ENCODE data around the gene ID4.
A peak's percentile ranks its signal among the peaks of the same experiment; 100 is the strongest.

The ID4 gene

DNA sequence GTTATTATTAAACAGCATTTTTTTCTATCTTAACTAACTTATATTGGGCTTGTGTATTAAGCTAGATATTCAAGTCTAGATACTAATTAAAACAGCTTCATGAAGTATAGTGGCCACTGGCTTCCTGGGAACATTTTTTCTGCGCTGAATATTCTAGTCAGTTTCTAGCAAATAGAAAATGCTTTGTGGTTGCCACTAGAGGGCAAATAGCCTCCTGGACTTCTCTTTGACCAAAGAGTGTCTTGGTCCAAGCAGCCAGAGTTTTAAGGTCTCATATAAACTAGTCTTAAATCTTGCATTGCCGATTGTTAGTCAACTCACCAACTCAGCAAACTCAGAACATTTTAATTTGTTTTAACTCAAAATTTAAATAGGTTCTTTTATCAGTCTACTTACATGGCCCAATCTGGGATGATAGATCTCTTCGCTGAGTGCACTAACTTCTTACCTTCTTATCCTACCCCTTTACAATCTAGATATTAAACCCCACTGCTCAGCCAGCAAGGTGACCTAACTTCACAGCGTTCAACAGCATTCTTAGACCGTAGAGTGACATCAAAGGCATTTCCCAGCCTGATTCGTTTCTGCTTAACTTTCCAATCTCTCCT lies 24.6 kb upstream of the ID4 start:
- ATAC-seq (ENCODE audit: low read depth): peak; percentile 38; the same call in 1 of the 3 replicates
- peak; percentile 65 for TF ChIP-seq CTCF (IDR thresholded peaks at IDR 0.05; ENCODE audit: poor library complexity, severe bottlenecking)

GRCh38 chr6:19818805-19819204 lies 18.4 kb upstream of the ID4 start:
- Histone ChIP-seq H3K4me3 (ENCODE audit: severe bottlenecking) (no peak overlapping the region), H3K27ac (ENCODE audit: poor library complexity, severe bottlenecking) (no peak overlapping the region), H3K9me3 (ENCODE audit: severe bottlenecking) (no peaks in the 10 kb centered on the region), H3K4me1 (ENCODE audit: insufficient read depth, poor library complexity, severe bottlenecking) (no peaks in the 10 kb centered on the region), H3K27me3 (ENCODE audit: insufficient read depth, poor library complexity, severe bottlenecking) (peaks cover 5% of the 10 kb centered on the region), H3K36me3 (ENCODE audit: low read depth) (no peaks in the 10 kb centered on the region)
- no peak for TF ChIP-seq CTCF (IDR thresholded peaks at IDR 0.05; ENCODE audit: poor library complexity, severe bottlenecking)
- DNase-seq (ENCODE audit: low spot score) (no peak), ATAC-seq (ENCODE audit: low read depth) (no peak)

More for the DNA sequence above, 24.6 kb upstream of the ID4 start:
- Histone ChIP-seq H3K4me3 (ENCODE audit: severe bottlenecking) (no peak overlapping the region), H3K27me3 (ENCODE audit: insufficient read depth, poor library complexity, severe bottlenecking) (peaks cover 3% of the 10 kb centered on the region), H3K36me3 (ENCODE audit: low read depth) (no peaks in the 10 kb centered on the region), H3K27ac (ENCODE audit: poor library complexity, severe bottlenecking) (no peak overlapping the region), H3K4me1 (ENCODE audit: insufficient read depth, poor library complexity, severe bottlenecking) (no peaks in the 10 kb centered on the region), H3K9me3 (ENCODE audit: severe bottlenecking) (no peaks in the 10 kb centered on the region)
- DNase-seq (ENCODE audit: low spot score): no peak

DNA sequence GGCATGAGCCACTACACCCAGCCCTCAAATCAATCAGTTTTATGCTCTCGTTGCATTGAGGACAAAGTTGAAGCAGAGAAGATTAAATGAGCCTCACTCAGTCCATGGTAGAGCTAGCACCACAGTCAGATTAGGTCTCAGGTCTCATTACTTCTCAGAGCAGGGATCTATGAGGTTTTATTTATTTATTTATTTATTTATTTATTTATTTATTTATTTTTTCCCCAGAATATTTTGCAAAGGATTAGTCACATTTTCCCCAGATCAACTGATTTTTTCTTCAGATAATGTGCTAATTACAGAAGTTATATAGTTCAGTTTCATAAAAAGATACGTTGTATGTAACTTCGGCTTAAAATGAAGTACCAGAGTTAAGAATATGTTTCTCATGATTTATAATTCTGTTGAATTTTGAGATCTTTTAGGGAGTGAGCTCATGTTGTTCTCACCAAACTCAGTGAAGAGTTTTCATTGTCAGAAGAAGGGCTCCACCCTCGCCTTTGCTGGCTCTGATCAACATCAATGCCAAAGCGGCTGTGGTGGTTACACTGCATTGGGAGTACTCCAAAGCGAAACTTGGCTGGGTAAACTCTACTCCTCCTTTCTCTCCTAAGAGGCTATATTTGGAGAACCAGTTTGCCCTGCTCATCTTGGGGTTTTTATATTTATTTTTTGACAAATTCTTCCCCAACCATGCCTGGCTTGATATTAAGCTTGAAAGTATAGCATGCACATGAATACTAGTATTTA lies 12.9 kb upstream of the ID4 start:
- Histone ChIP-seq H3K9me3 (ENCODE audit: severe bottlenecking) (no peaks in the 10 kb centered on the region), H3K36me3 (ENCODE audit: low read depth) (no peaks in the 10 kb centered on the region), H3K4me3 (ENCODE audit: severe bottlenecking) (no peak overlapping the region), H3K4me1 (ENCODE audit: insufficient read depth, poor library complexity, severe bottlenecking) (no peaks in the 10 kb centered on the region), H3K27me3 (ENCODE audit: insufficient read depth, poor library complexity, severe bottlenecking) (peaks cover 2% of the 10 kb centered on the region), H3K27ac (ENCODE audit: poor library complexity, severe bottlenecking) (no peak overlapping the region)
- no peak for TF ChIP-seq CTCF (IDR thresholded peaks at IDR 0.05; ENCODE audit: poor library complexity, severe bottlenecking)
- no peak for DNase-seq (ENCODE audit: low spot score)
- ATAC-seq (ENCODE audit: low read depth): no peak

DNA sequence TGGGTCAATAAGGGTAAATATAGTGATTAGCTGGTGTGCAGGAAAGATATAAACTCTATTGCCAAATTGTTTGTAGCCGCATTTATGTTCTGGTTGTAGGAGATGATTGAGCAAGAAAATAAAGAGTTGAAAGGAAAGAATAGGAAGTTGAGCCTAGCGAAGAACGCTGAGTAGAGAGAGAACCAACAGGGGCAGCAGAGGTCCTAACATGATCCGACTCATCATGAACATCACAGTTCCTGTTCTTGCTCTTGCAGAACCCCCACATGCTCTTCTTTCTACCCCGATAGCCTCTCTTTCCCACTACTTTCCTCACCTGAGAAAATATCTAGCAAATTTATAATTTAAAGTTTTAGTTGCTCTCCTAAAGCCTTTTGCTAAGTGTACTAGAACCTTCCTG lies 9.9 kb upstream of the ID4 start:
- Histone ChIP-seq H3K4me1 (ENCODE audit: insufficient read depth, poor library complexity, severe bottlenecking) (no peaks in the 10 kb centered on the region), H3K4me3 (ENCODE audit: severe bottlenecking) (no peak overlapping the region), H3K27ac (ENCODE audit: poor library complexity, severe bottlenecking) (no peak overlapping the region), H3K36me3 (ENCODE audit: low read depth) (no peaks in the 10 kb centered on the region), H3K9me3 (ENCODE audit: severe bottlenecking) (no peaks in the 10 kb centered on the region), H3K27me3 (ENCODE audit: insufficient read depth, poor library complexity, severe bottlenecking) (peaks cover 8% of the 10 kb centered on the region)
- no peak for ATAC-seq (ENCODE audit: low read depth)
- no peak for DNase-seq (ENCODE audit: low spot score)
- TF ChIP-seq CTCF (IDR thresholded peaks at IDR 0.05; ENCODE audit: poor library complexity, severe bottlenecking): no peak

DNA sequence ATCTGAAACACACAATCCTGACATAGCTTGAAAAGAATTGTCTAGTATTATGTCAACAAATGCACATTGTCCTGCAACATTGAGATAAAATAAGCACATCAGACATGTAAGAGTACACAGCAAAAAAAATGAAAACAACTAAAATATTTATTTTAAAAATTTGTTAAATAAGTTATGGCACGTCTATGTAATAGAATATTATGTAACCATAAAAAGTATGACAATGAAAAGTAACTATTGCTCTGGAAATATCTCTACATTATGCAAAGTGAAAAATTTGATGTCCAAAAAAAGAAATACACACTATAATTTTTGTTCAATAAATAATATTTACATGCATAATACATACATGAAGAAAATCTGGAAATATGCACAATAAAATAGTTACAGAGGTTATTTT lies 9.3 kb upstream of the ID4 start:
- TF ChIP-seq CTCF (IDR thresholded peaks at IDR 0.05; ENCODE audit: poor library complexity, severe bottlenecking): no peak
- H3K27me3 ChIP-seq (ENCODE audit: insufficient read depth, poor library complexity, severe bottlenecking): peaks cover 13% of the 10 kb centered on the region

More for the DNA sequence above, 9.3 kb upstream of the ID4 start:
- ATAC-seq (ENCODE audit: low read depth) (no peak), DNase-seq (ENCODE audit: low spot score) (no peak)
- Histone ChIP-seq H3K4me3 (ENCODE audit: severe bottlenecking) (no peak overlapping the region), H3K36me3 (ENCODE audit: low read depth) (no peaks in the 10 kb centered on the region), H3K27ac (ENCODE audit: poor library complexity, severe bottlenecking) (no peak overlapping the region), H3K9me3 (ENCODE audit: severe bottlenecking) (no peaks in the 10 kb centered on the region), H3K4me1 (ENCODE audit: insufficient read depth, poor library complexity, severe bottlenecking) (no peaks in the 10 kb centered on the region)

Data from RWPE2 (cell line).